ENCODE measurements around the gene TMA7.
"Not testable (repeated sequence)": the region's sequence is repeated elsewhere in the genome, so short reads cannot be mapped to it uniquely, and the experiment has no call there.

The TMA7 gene

GRCh38 chr3:48472923-48473616, 33.0 kb downstream of the TMA7 start:
- Mint-ChIP-seq H3K4me3 (peak overlapping the region; percentile 86), H3K27ac (peak overlapping the region; percentile 98), H3K27me3 (no peaks in the 10 kb centered on the region), H3K36me3 (no peaks in the 10 kb centered on the region), H3K4me1 (ENCODE audit: low read depth) (peaks cover 61% of the 10 kb centered on the region), H3K9me3 (ENCODE audit: low read depth) (no peaks in the 10 kb centered on the region)

- H3K4me3 Mint-ChIP-seq = peak overlapping the region; percentile 86
- peak overlapping the region; percentile 98 for H3K27ac Mint-ChIP-seq
- no peaks in the 10 kb centered on the region for H3K36me3 Mint-ChIP-seq
- no peaks in the 10 kb centered on the region for H3K27me3 Mint-ChIP-seq
- H3K9me3 Mint-ChIP-seq (ENCODE audit: low read depth) = no peaks in the 10 kb centered on the region
- peaks cover 62% of the 10 kb centered on the region for H3K4me1 Mint-ChIP-seq (ENCODE audit: low read depth)
Observed at GRCh38 chr3:48473617-48473952, 33.5 kb downstream of the TMA7 start.

- not testable (repeated sequence) for H3K9me3 Mint-ChIP-seq (ENCODE audit: low read depth); H3K36me3 Mint-ChIP-seq
- H3K4me1 Mint-ChIP-seq (ENCODE audit: low read depth) = peaks cover 62% of the 10 kb centered on the region
Observed at GRCh38 chr3:48474031-48474430, 34.0 kb downstream of the TMA7 start.

GRCh38 chr3:48474619-48475018, 34.6 kb downstream of the TMA7 start:
- Mint-ChIP-seq H3K4me1 (ENCODE audit: low read depth) (peaks cover 62% of the 10 kb centered on the region), H3K27me3 (no peaks in the 10 kb centered on the region), H3K4me3 (no peak overlapping the region), H3K27ac (peak overlapping the region; percentile 65), H3K9me3 (ENCODE audit: low read depth) (no peaks in the 10 kb centered on the region), H3K36me3 (no peaks in the 10 kb centered on the region)

More at GRCh38 chr3:48474031-48474430, 34.0 kb downstream of the TMA7 start:
- H3K4me3 Mint-ChIP-seq, H3K27ac Mint-ChIP-seq, H3K27me3 Mint-ChIP-seq: not testable (repeated sequence)

- Mint-ChIP-seq H3K4me1 (ENCODE audit: low read depth) (peaks cover 61% of the 10 kb centered on the region), H3K27me3 (no peaks in the 10 kb centered on the region), H3K27ac (peak overlapping the region; percentile 46), H3K9me3 (ENCODE audit: low read depth) (no peaks in the 10 kb centered on the region), H3K36me3 (no peaks in the 10 kb centered on the region), H3K4me3 (no peak overlapping the region)
Observed at GRCh38 chr3:48475188-48475587, 35.1 kb downstream of the TMA7 start.

- Mint-ChIP-seq H3K9me3 (ENCODE audit: low read depth) (no peaks in the 10 kb centered on the region), H3K4me3 (no peak overlapping the region), H3K27me3 (no peaks in the 10 kb centered on the region), H3K4me1 (ENCODE audit: low read depth) (peaks cover 54% of the 10 kb centered on the region), H3K36me3 (no peaks in the 10 kb centered on the region), H3K27ac (peak overlapping the region; percentile 16)
Observed at GRCh38 chr3:48476426-48477053, 36.5 kb downstream of the TMA7 start.

- Mint-ChIP-seq H3K36me3 (no peaks in the 10 kb centered on the region), H3K4me1 (ENCODE audit: low read depth) (peaks cover 49% of the 10 kb centered on the region), H3K27ac (peak overlapping the region; percentile 94), H3K4me3 (peak overlapping the region; percentile 35), H3K27me3 (no peaks in the 10 kb centered on the region), H3K9me3 (ENCODE audit: low read depth) (no peaks in the 10 kb centered on the region)
Observed at GRCh38 chr3:48477959-48478520, 38.0 kb downstream of the TMA7 start.

GRCh38 chr3:48478626-48479555, 38.8 kb downstream of the TMA7 start:
- Mint-ChIP-seq H3K4me3 (peak overlapping the region; percentile 79), H3K27me3 (no peaks in the 10 kb centered on the region), H3K4me1 (ENCODE audit: low read depth) (peaks cover 43% of the 10 kb centered on the region), H3K27ac (peak overlapping the region; percentile 94), H3K36me3 (no peaks in the 10 kb centered on the region), H3K9me3 (ENCODE audit: low read depth) (no peaks in the 10 kb centered on the region)

- not testable (repeated sequence) for H3K4me3 Mint-ChIP-seq; H3K27ac Mint-ChIP-seq; H3K27me3 Mint-ChIP-seq; H3K9me3 Mint-ChIP-seq (ENCODE audit: low read depth); H3K36me3 Mint-ChIP-seq
- peaks cover 36% of the 10 kb centered on the region for H3K4me1 Mint-ChIP-seq (ENCODE audit: low read depth)
Observed at GRCh38 chr3:48480891-48481290, 40.8 kb downstream of the TMA7 start.

- H3K27ac Mint-ChIP-seq; H3K36me3 Mint-ChIP-seq; H3K9me3 Mint-ChIP-seq (ENCODE audit: low read depth); H3K4me3 Mint-ChIP-seq; H3K27me3 Mint-ChIP-seq: not testable (repeated sequence)
- peaks cover 24% of the 10 kb centered on the region for H3K4me1 Mint-ChIP-seq (ENCODE audit: low read depth)
Observed at GRCh38 chr3:48482822-48483221, 42.8 kb downstream of the TMA7 start.

- H3K27ac Mint-ChIP-seq = no peak overlapping the region
- H3K4me1 Mint-ChIP-seq (ENCODE audit: low read depth) = no peaks in the 10 kb centered on the region
- H3K36me3 Mint-ChIP-seq = no peaks in the 10 kb centered on the region
- H3K4me3 Mint-ChIP-seq = no peak overlapping the region
- H3K27me3 Mint-ChIP-seq = no peaks in the 10 kb centered on the region
- H3K9me3 Mint-ChIP-seq (ENCODE audit: low read depth) = no peaks in the 10 kb centered on the region
Observed at GRCh38 chr3:48486952-48487351, 46.9 kb downstream of the TMA7 start.

- no peaks in the 10 kb centered on the region for H3K4me1 Mint-ChIP-seq (ENCODE audit: low read depth)
- H3K36me3 Mint-ChIP-seq = peaks cover under 1% of the 10 kb centered on the region
- H3K27ac Mint-ChIP-seq = no peak overlapping the region
- H3K27me3 Mint-ChIP-seq = no peaks in the 10 kb centered on the region
- H3K9me3 Mint-ChIP-seq (ENCODE audit: low read depth) = no peaks in the 10 kb centered on the region
- H3K4me3 Mint-ChIP-seq = no peak overlapping the region
Observed at GRCh38 chr3:48492461-48493202, 52.6 kb downstream of the TMA7 start.

GRCh38 chr3:48493203-48493501, 53.1 kb downstream of the TMA7 start:
- Mint-ChIP-seq H3K27ac (no peak overlapping the region), H3K27me3 (no peaks in the 10 kb centered on the region), H3K4me1 (ENCODE audit: low read depth) (peaks cover 3% of the 10 kb centered on the region), H3K36me3 (peaks cover 2% of the 10 kb centered on the region), H3K4me3 (no peak overlapping the region), H3K9me3 (ENCODE audit: low read depth) (no peaks in the 10 kb centered on the region)
